ENCODE data around the gene BARX2. TPM values are rescaled to one million over a fixed set of nuclear protein-coding genes. Genes with fewer than 3 reads are reported as not detected.

BARX2 gene
- total and polyA plus RNA-seq, 8 donors: 1.1 to 27.7 (median 2.3) TPM; not detected in 1

DNA sequence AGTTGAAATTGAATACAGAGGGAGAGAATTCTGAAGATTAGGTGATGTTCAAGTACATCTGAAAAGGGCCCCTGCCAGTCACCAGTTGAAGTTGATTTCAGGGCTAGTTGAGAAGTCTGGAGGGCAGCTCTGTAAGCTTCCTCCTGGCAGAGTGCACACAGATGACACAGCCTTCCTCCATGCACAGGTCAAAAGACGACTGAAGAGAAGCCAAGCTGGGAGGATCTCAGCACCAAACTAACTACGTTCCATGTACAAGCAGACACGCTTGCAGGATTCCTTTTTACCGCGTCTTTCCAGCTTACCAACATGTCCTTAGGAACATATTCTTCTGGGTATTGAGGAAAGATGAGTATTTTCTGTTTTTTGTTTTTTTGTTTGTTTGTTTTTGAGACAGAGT is 7.9 kb downstream of the BARX2 start:
- TF ChIP-seq POLR2AphosphoS5 (IDR thresholded peaks at IDR 0.05) (no peak), POLR2A (IDR thresholded peaks at IDR 0.05) (no peak), EP300 (IDR thresholded peaks at IDR 0.05) (no peak)
- TF ChIP-seq, protein P1, sequence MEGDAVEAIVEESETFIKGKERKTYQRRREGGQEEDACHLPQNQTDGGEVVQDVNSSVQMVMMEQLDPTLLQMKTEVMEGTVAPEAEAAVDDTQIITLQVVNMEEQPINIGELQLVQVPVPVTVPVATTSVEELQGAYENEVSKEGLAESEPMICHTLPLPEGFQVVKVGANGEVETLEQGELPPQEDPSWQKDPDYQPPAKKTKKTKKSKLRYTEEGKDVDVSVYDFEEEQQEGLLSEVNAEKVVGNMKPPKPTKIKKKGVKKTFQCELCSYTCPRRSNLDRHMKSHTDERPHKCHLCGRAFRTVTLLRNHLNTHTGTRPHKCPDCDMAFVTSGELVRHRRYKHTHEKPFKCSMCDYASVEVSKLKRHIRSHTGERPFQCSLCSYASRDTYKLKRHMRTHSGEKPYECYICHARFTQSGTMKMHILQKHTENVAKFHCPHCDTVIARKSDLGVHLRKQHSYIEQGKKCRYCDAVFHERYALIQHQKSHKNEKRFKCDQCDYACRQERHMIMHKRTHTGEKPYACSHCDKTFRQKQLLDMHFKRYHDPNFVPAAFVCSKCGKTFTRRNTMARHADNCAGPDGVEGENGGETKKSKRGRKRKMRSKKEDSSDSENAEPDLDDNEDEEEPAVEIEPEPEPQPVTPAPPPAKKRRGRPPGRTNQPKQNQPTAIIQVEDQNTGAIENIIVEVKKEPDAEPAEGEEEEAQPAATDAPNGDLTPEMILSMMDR (IDR thresholded peaks at IDR 0.05): no peak
- Histone ChIP-seq H3K4me3 (no peak overlapping the region), H3K9me3 (no peaks in the 10 kb centered on the region), H3K27ac (no peak overlapping the region), H3K36me3 (no peaks in the 10 kb centered on the region), H3K4me1 (peaks cover 0 to 8% (median 3%) of the 10 kb centered on the region in 4 donors), H3K27me3 (peaks cover 0 to 32% (median 0%) of the 10 kb centered on the region in 3 donors)
- no peak for DNase-seq
- intact Hi-C loops (cut with DNase I; ENCODE audit: low total_unique reads): no loop called here
- 84 to 96% (median 90%) methylated on average over 5 of the region's 5 CpGs for WGBS, 5 donors

DNA sequence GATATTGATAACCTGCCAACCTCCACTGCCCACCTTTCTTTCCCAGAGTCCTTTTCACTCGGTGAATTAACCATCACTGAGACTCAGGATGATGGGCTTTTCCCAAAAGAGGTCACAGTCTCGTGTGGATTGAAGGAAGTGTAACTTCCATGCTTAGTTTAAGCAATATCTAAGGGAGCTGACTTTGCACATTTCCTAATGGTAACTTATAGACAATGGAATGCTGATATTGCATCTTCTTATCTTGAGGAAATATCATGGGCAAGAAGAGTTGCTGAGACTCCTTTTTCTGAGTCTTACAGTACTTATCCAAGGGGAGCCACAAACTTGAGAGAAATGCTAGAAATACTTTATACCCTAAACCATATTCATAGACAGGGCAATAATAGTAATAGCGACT is 8.8 kb downstream of the BARX2 start:
- no peaks in the 10 kb centered on the region for H3K36me3 ChIP-seq
- H3K4me1 ChIP-seq: peaks cover 0 to 8% (median 3%) of the 10 kb centered on the region in 4 donors
- 78 to 87% (median 83%) methylated on average over 3 of the region's 3 CpGs for WGBS, 5 donors
- intact Hi-C loops (cut with DNase I; ENCODE audit: low total_unique reads): no loop called here
- no peaks in the 10 kb centered on the region for H3K9me3 ChIP-seq
- no peak overlapping the region for H3K4me3 ChIP-seq
- TF ChIP-seq POLR2A (IDR thresholded peaks at IDR 0.05) (no peak), POLR2AphosphoS5 (IDR thresholded peaks at IDR 0.05) (no peak), EP300 (IDR thresholded peaks at IDR 0.05) (no peak)
- TF ChIP-seq, protein P1 (IDR thresholded peaks at IDR 0.05): no peak
- H3K27me3 ChIP-seq: peaks cover 0 to 27% (median 0%) of the 10 kb centered on the region in 3 donors
- H3K27ac ChIP-seq: no peak overlapping the region
- DNase-seq: no peak

DNA sequence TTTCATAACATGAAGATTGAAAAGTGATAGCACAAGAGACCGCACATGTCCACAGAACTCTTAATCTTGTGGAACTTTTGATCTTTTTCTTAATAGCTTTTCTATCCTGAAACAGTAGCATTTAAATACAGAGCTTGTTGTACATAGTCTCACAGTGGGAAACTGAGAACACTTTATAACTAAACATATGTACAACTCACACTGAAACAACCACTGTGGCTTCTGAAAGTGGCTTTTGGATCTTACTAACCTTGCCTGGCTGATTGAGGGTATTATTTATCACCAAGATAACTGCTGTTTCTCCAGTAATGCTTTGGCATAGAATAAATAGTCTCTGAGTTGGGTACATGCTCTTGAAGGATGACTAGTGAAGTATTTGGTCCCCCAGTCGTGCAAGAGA is 10.2 kb downstream of the BARX2 start:
- Histone ChIP-seq H3K27ac (no peak overlapping the region), H3K27me3 (peaks cover 0 to 25% (median 0%) of the 10 kb centered on the region in 3 donors), H3K4me1 (peaks cover 0 to 8% (median 3%) of the 10 kb centered on the region in 4 donors), H3K36me3 (no peaks in the 10 kb centered on the region), H3K9me3 (no peaks in the 10 kb centered on the region), H3K4me3 (no peak overlapping the region)
- no peak for DNase-seq
- TF ChIP-seq POLR2AphosphoS5 (IDR thresholded peaks at IDR 0.05) (no peak), POLR2A (IDR thresholded peaks at IDR 0.05) (no peak), EP300 (IDR thresholded peaks at IDR 0.05) (no peak)
- TF ChIP-seq, protein P1 (IDR thresholded peaks at IDR 0.05): no peak
- WGBS, 5 donors: 66 to 82% (median 77%) methylated on average over 2 of the region's 2 CpGs
- intact Hi-C loops (cut with DNase I; ENCODE audit: low total_unique reads): no loop called here

DNA sequence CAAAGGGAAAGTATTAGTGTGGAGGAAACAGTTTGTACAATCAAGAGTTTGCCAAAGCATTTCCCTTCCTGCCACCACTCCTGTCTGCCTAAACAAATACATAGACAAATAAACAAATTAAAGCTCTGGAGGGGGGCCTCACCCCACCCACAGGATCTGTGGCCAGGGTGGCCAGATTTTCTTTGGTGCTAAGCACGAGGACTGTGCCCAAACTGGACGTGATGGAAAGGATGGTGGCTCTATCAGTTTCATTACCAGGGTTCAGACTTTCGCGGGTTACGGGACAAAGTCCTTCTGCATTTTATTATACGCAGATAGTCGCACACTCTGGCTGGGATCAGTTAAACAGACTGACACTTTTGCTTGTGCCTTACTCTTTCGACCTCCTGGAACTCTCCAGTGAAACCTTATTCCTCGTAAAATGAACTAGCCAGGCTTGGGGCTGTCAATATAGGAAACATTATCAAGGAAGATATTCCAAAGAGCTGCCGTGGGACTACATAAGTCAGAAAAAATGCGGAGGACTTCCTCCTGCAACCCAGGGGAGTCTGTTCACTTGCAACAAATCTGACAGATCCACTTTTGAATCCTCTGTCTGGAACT is 11.2 kb downstream of the BARX2 start:
- peak in 1 of 2 donors; percentile 43 for DNase-seq
- Histone ChIP-seq H3K27ac (peak overlapping the region in 1 of 5 donors; percentile 41), H3K9me3 (no peaks in the 10 kb centered on the region), H3K4me1 (peaks cover 0 to 8% (median 3%) of the 10 kb centered on the region in 4 donors), H3K36me3 (no peaks in the 10 kb centered on the region), H3K4me3 (peak overlapping the region in 2 of 4 donors; percentile 14 to 22), H3K27me3 (peaks cover 0 to 21% (median 0%) of the 10 kb centered on the region in 3 donors)
- TF ChIP-seq POLR2AphosphoS5 (IDR thresholded peaks at IDR 0.05) (no peak), POLR2A (IDR thresholded peaks at IDR 0.05) (no peak), EP300 (IDR thresholded peaks at IDR 0.05) (no peak)
- TF ChIP-seq, protein P1 (IDR thresholded peaks at IDR 0.05): no peak
- 12 to 30% (median 21%) methylated on average over 11 of the region's 11 CpGs for WGBS, 5 donors
- intact Hi-C loops (cut with DNase I; ENCODE audit: low total_unique reads): no loop called here

All from stomach (tissue), 9 donors.